Type B pancreatic cell (in vitro differentiated cells): ENCODE results near the gene TNS4. TPM values are rescaled to one million over a fixed set of nuclear protein-coding genes. Genes with fewer than 3 reads are reported as not detected.
A peak's percentile ranks its signal among the peaks of the same experiment; 100 is the strongest.

Experiments used
- DNase-seq: peaks from one replicate; pipeline ENCODE4 v3.0.0; 2021; ENCODE audit warnings: mixed read lengths; ENCODE audit not compliant: unreplicated experiment; ENCODE audit errors: extremely low spot score
- H3K27ac Mint-ChIP-seq: 2 replicates; pipeline ENCODE4 v1.8.0; 2021; ENCODE audit warnings: mild to moderate bottlenecking, mixed read lengths
- H3K27me3 Mint-ChIP-seq: 2 replicates; pipeline ENCODE4 v1.8.0; 2021; ENCODE audit warnings: mixed read lengths
- H3K36me3 Mint-ChIP-seq: 2 replicates; pipeline ENCODE4 v1.8.0; 2021; ENCODE audit warnings: mixed read lengths
- H3K4me1 Mint-ChIP-seq: one replicate; pipeline ENCODE4 v1.8.0; 2021; ENCODE audit warnings: mixed read lengths; ENCODE audit not compliant: unreplicated experiment
- H3K4me3 Mint-ChIP-seq: 2 replicates; pipeline ENCODE4 v1.8.0; 2021; ENCODE audit warnings: mild to moderate bottlenecking, mixed read lengths
- H3K9me3 Mint-ChIP-seq: 2 replicates; pipeline ENCODE4 v1.8.0; 2021; ENCODE audit warnings: mixed read lengths
- CTCF ChIP-seq: fragments of 200-600 bp; sonication (generic); conservative IDR thresholded peaks from 2 replicates; pipeline ENCODE4 v1.5.0; 2021; ENCODE audit warnings: antibody characterized with exemption, mild to moderate bottlenecking
- total RNA-seq: library from RNA; stranded (reverse); gene quantifications from 2 replicates; pipeline ENCODE4 v1.2.1, GENCODE V29; 2021; ENCODE audit warnings: low replicate concordance

TNS4 gene
- total RNA-seq, 1 donor from 2014 or later: 2.3 TPM

GRCh38 chr17:40536295-40537171 is 35.1 kb upstream of the TNS4 start:
- H3K27me3 Mint-ChIP-seq: peaks cover 12% of the 10 kb centered on the region
- H3K4me1 Mint-ChIP-seq: peaks cover 47% of the 10 kb centered on the region

GRCh38 chr17:40535924-40536294 is 34.5 kb upstream of the TNS4 start:
- Mint-ChIP-seq H3K27me3 (peaks cover 12% of the 10 kb centered on the region), H3K9me3 (no peaks in the 10 kb centered on the region), H3K4me3 (no peak overlapping the region), H3K4me1 (peaks cover 42% of the 10 kb centered on the region), H3K36me3 (no peaks in the 10 kb centered on the region), H3K27ac (no peak overlapping the region)
- TF ChIP-seq CTCF: no peak
- DNase-seq: no peak

More at GRCh38 chr17:40536295-40537171, 35.1 kb upstream of the TNS4 start:
- Mint-ChIP-seq H3K9me3 (no peaks in the 10 kb centered on the region), H3K27ac (no peak overlapping the region), H3K36me3 (no peaks in the 10 kb centered on the region), H3K4me3 (no peak overlapping the region)
- no peak for DNase-seq
- no peak for TF ChIP-seq CTCF

GRCh38 chr17:40535438-40535837 is 34.0 kb upstream of the TNS4 start:
- Mint-ChIP-seq H3K36me3 (no peaks in the 10 kb centered on the region), H3K4me1 (peaks cover 42% of the 10 kb centered on the region), H3K9me3 (no peaks in the 10 kb centered on the region), H3K27ac (no peak overlapping the region), H3K4me3 (no peak overlapping the region), H3K27me3 (peaks cover 12% of the 10 kb centered on the region)
- DNase-seq: no peak
- no peak for TF ChIP-seq CTCF

GRCh38 chr17:40534371-40535189 is 33.2 kb upstream of the TNS4 start:
- H3K4me3 Mint-ChIP-seq: no peak overlapping the region
- no peak for DNase-seq
- no peaks in the 10 kb centered on the region for H3K9me3 Mint-ChIP-seq
- H3K27me3 Mint-ChIP-seq: peaks cover 12% of the 10 kb centered on the region
- peaks cover 42% of the 10 kb centered on the region for H3K4me1 Mint-ChIP-seq
- TF ChIP-seq CTCF: no peak
- peak overlapping the region; percentile 84 for H3K27ac Mint-ChIP-seq
- H3K36me3 Mint-ChIP-seq: no peaks in the 10 kb centered on the region

GRCh38 chr17:40533896-40534295 is 32.5 kb upstream of the TNS4 start:
- Mint-ChIP-seq H3K4me3 (no peak overlapping the region), H3K4me1 (peaks cover 42% of the 10 kb centered on the region), H3K27me3 (peaks cover 12% of the 10 kb centered on the region), H3K27ac (peak overlapping the region; percentile 88), H3K9me3 (no peaks in the 10 kb centered on the region), H3K36me3 (no peaks in the 10 kb centered on the region)
- no peak for TF ChIP-seq CTCF
- no peak for DNase-seq
